NCI-H2196 treated with DMSO at 0.1 percent for 48 hours (cell line): ENCODE results near the gene SPACDR.

ENCODE experiments used
- DNase-seq: peaks from one replicate; lab custom pipeline; 2025; ENCODE audit not compliant: unreplicated experiment; lab: John Stamatoyannopoulos, UW

The SPACDR gene

GRCh38 chr7:100485471-100485876 is 21.4 kb upstream of the SPACDR start:
- DNase-seq, result no peak

- no peak for DNase-seq
Observed at GRCh38 chr7:100484673-100485045, 20.6 kb upstream of the SPACDR start.

- DNase-seq, result peak; percentile 51
Observed at GRCh38 chr7:100483722-100484672, 19.9 kb upstream of the SPACDR start, which contains the start of gene NYAP1. Gene NYAP1, plus strand, starts transcription at chr7:100483927. Its CDS starts 1,385 bp downstream, at chr7:100485312.

- DNase-seq, result peak; percentile 30
Observed at GRCh38 chr7:100483090-100483721, 19.1 kb upstream of the SPACDR start.

GRCh38 chr7:100482728-100483089 is 18.6 kb upstream of the SPACDR start:
- DNase-seq, result no peak

GRCh38 chr7:100481466-100481865 is 17.4 kb upstream of the SPACDR start:
- no peak for DNase-seq

- DNase-seq, result peak; percentile 83
Observed at GRCh38 chr7:100478958-100479660, 15.0 kb upstream of the SPACDR start, which contains the start of gene TSC22D4. Gene TSC22D4, minus strand, starts transcription at chr7:100479214. Its CDS starts 1,176 bp downstream, at chr7:100478038.

- DNase-seq, result no peak
Observed at GRCh38 chr7:100477871-100478267, 13.8 kb upstream of the SPACDR start.

GRCh38 chr7:100476903-100477870 is 13.1 kb upstream of the SPACDR start:
- DNase-seq, result no peak

GRCh38 chr7:100476101-100476780 is 12.2 kb upstream of the SPACDR start:
- DNase-seq, result no peak

GRCh38 chr7:100475549-100475948 is 11.5 kb upstream of the SPACDR start:
- DNase-seq, result no peak

GRCh38 chr7:100472854-100473499 is 8.9 kb upstream of the SPACDR start:
- DNase-seq, result no peak

- DNase-seq, result no peak
Observed at GRCh38 chr7:100472121-100472851, 8.2 kb upstream of the SPACDR start.

GRCh38 chr7:100471021-100471420 is 7.0 kb upstream of the SPACDR start:
- no peak for DNase-seq

GRCh38 chr7:100469227-100470044 is 5.4 kb upstream of the SPACDR start:
- DNase-seq, result peak; percentile 43

GRCh38 chr7:100467638-100468373 is 3.7 kb upstream of the SPACDR start:
- no peak for DNase-seq
